HCT116 (cell line): ENCODE measurements around the gene TMF1. TPM values are rescaled to one million over a fixed set of nuclear protein-coding genes. Genes with fewer than 3 reads are reported as not detected.
A peak's percentile ranks its signal among the peaks of the same experiment; 100 is the strongest.

Experiments
- ATAC-seq: fragments of 200-7000 bp; cut with Tn5 transposase; 2 replicates; pipeline ENCODE4 v1.9.1; 2020; ENCODE audit warnings: mild to moderate bottlenecking, moderate library complexity
- BruUV-seq: library from RNA; stranded (reverse); fragments of 400-500 nt; replicated peaks from 2 replicates; lab custom pipeline; 2021; lab: Mats Ljungman, UMichigan
- CTCF ChIA-PET: fragments of 300-600 bp; sonication (Branson Sonifier 250); formaldehyde crosslinking; loops from one replicate; lab custom pipeline; 2021; ENCODE audit warnings: antibody characterized with exemption; lab: Charles Lee
- POLR2A ChIA-PET: fragments of 300-600, 350-600 bp; sonication (Branson Sonifier 250); formaldehyde crosslinking; loops from one replicate; lab custom pipeline; 2021; ENCODE audit warnings: antibody characterized with exemption; lab: Charles Lee
- RAD21 ChIA-PET, 2 experiments: fragments of 300-600 bp; sonication (Branson Sonifier 250); formaldehyde crosslinking; loops; one replicate each; lab custom pipeline; 2023; ENCODE audit warnings: low total read pairs in 2 of 2; ENCODE audit not compliant: uncharacterized antibody in 2 of 2, unreplicated experiment in 2 of 2, low non-redundant PET in 1 of 2; lab: Charles Lee
- DNase-seq: peaks from one replicate; pipeline ENCODE4 v3.0.0-alpha.2; 2010; ENCODE audit warnings: low read depth, low spot score
- H2AFZ ChIP-seq: fragments of 200-600 bp; shearing (Covaris generic), sonication (generic); 2 replicates; pipeline ENCODE4 v1.6.1; 2017; ENCODE audit warnings: low read depth, mixed run types, mixed read lengths, antibody characterized with exemption, low read length; ENCODE audit not compliant: poor library complexity, severe bottlenecking
- H3K27ac ChIP-seq: 2 replicates; pipeline ENCODE4 v1.5.1; 2012; ENCODE audit warnings: low read depth, low read length
- H3K27me3 ChIP-seq: fragments of 200-600 bp; sonication (generic); 2 replicates; pipeline ENCODE4 v1.6.1; 2016; ENCODE audit warnings: mixed run types, low read length, mixed read lengths; ENCODE audit not compliant: insufficient read depth
- H3K36me3 ChIP-seq, 2 experiments: fragments of 200-500 bp in 1 of 2; fragments of 200-600 bp in 1 of 2; sonication (Bioruptor generic) in 1 of 2; sonication (generic) in 1 of 2; 2 replicates each; pipeline versions ENCODE4 v1.5.1 to v1.6.1; 2014 to 2016; ENCODE audit warnings: low read length in 2 of 2, inconsistent platforms in 1 of 2, mixed read lengths in 1 of 2, mixed run types in 1 of 2; ENCODE audit not compliant: insufficient read depth in 2 of 2, control insufficient read depth in 1 of 2
- H3K4me1 ChIP-seq, 2 experiments: fragments of 200-600 bp in 1 of 2; sonication (generic) in 1 of 2; 2 replicates each; pipeline versions ENCODE4 v1.5.1 to v1.6.1; 2012 to 2017; ENCODE audit warnings: low read length in 2 of 2, inconsistent platforms in 1 of 2, mild to moderate bottlenecking in 1 of 2, mixed read lengths in 1 of 2, mixed run types in 1 of 2, moderate library complexity in 1 of 2; ENCODE audit not compliant: insufficient read depth in 2 of 2, control insufficient read depth in 1 of 2
- H3K4me2 ChIP-seq: fragments of 200-600 bp; sonication (generic); 2 replicates; pipeline ENCODE4 v1.6.1; 2017; ENCODE audit warnings: mixed run types, low read length, mixed read lengths
- H3K4me3 ChIP-seq, 2 experiments: fragments of 200-600 bp in 1 of 2; sonication (generic) in 1 of 2; replicated peaks in 1 of 2; 2 replicates each; pipeline ENCODE4 v1.5.1; 2011 to 2016; ENCODE audit warnings: low read length in 2 of 2, control low read depth in 1 of 2, low read depth in 1 of 2, mild to moderate bottlenecking in 1 of 2, mixed read lengths in 1 of 2, mixed run types in 1 of 2
- H3K79me2 ChIP-seq: fragments of 200-600 bp; sonication (generic); 2 replicates; pipeline ENCODE4 v1.6.1; 2017; ENCODE audit warnings: mild to moderate bottlenecking, mixed run types, low read length, moderate library complexity, mixed read lengths; ENCODE audit not compliant: insufficient read depth
- H3K9ac ChIP-seq: fragments of 200-600 bp; sonication (generic); 2 replicates; pipeline ENCODE4 v1.6.1; 2016; ENCODE audit warnings: low read length, mixed read lengths
- H3K9me2 ChIP-seq: fragments of 200-600 bp; sonication (generic), shearing (Covaris generic); 2 replicates; pipeline ENCODE4 v1.6.1; 2017; ENCODE audit warnings: mixed run types, mild to moderate bottlenecking, moderate library complexity; ENCODE audit not compliant: insufficient read depth
- H3K9me3 ChIP-seq, 2 experiments: fragments of 200-500 bp in 1 of 2; fragments of 200-600 bp in 1 of 2; sonication (Bioruptor generic) in 1 of 2; sonication (generic) in 1 of 2; 2 replicates each; pipeline ENCODE4 v1.6.1; 2014 to 2017; ENCODE audit warnings: low read length in 2 of 2, mixed read lengths in 2 of 2, inconsistent platforms in 1 of 2, low read depth in 1 of 2, mild to moderate bottlenecking in 1 of 2, mixed run types in 1 of 2, moderate library complexity in 1 of 2; ENCODE audit not compliant: control insufficient read depth in 1 of 2, insufficient read depth in 1 of 2
- H4K20me1 ChIP-seq: fragments of 200-600 bp; sonication (generic), shearing (Covaris generic); 2 replicates; pipeline ENCODE4 v1.6.1; 2017; ENCODE audit warnings: mixed run types, mild to moderate bottlenecking, moderate library complexity; ENCODE audit not compliant: insufficient read depth
- CEBPB ChIP-seq: IDR thresholded peaks from 2 replicates; pipeline ENCODE4 v1.6.1; 2012; ENCODE audit warnings: low read depth
- CTCF ChIP-seq, 3 experiments: fragments of 200-600 bp in 1 of 3; sonication (generic) in 1 of 3; IDR thresholded peaks in 2 of 3; conservative IDR thresholded peaks in 1 of 3; 2 replicates each; pipeline ENCODE4 v1.5.1; 2012 to 2017; ENCODE audit warnings: low read depth in 2 of 3, low read length in 2 of 3, antibody characterized with exemption in 1 of 3, borderline replicate concordance in 1 of 3, control low read depth in 1 of 3, mild to moderate bottlenecking in 1 of 3, mixed read lengths in 1 of 3, mixed run types in 1 of 3, moderate library complexity in 1 of 3; ENCODE audit not compliant: insufficient read depth in 1 of 3
- EGR1 ChIP-seq: IDR thresholded peaks from 2 replicates; pipeline ENCODE4 v1.6.1; 2012; ENCODE audit warnings: low read depth
- JUND ChIP-seq: IDR thresholded peaks from 2 replicates; pipeline ENCODE4 v1.6.1; 2012
- MAX ChIP-seq: IDR thresholded peaks from 2 replicates; pipeline ENCODE4 v1.6.1; 2012
- POLR2AphosphoS5 ChIP-seq: IDR thresholded peaks from 2 replicates; pipeline ENCODE4 v1.6.1; 2011; ENCODE audit warnings: mild to moderate bottlenecking, low read depth, low read length, moderate library complexity
- REST ChIP-seq: IDR thresholded peaks from 2 replicates; pipeline ENCODE4 v1.6.1; 2012; ENCODE audit warnings: low read depth
- SP1 ChIP-seq: IDR thresholded peaks from 2 replicates; pipeline ENCODE4 v1.6.1; 2012; ENCODE audit warnings: low read depth
- SRF ChIP-seq: IDR thresholded peaks from 2 replicates; pipeline ENCODE4 v1.6.1; 2012; ENCODE audit warnings: low read depth
- TCF7L2 ChIP-seq: IDR thresholded peaks from 2 replicates; pipeline ENCODE4 v1.7.0; 2011; ENCODE audit warnings: borderline replicate concordance, inconsistent platforms; ENCODE audit not compliant: insufficient read depth, insufficient read length; ENCODE audit errors: extremely low read depth
- YY1 ChIP-seq: IDR thresholded peaks from 2 replicates; pipeline ENCODE4 v1.6.1; 2011; ENCODE audit warnings: low read length, low read depth, moderate library complexity, mild to moderate bottlenecking; ENCODE audit not compliant: insufficient replicate concordance; ENCODE audit errors: extremely low read depth
- ZFX ChIP-seq: fragments of 450-650 bp; IDR thresholded peaks from 2 replicates; pipeline ENCODE4 v1.6.1; 2017
- ZNF274 ChIP-seq: fragments of 200-500 bp; sonication (Bioruptor generic); IDR thresholded peaks from 2 replicates; pipeline ENCODE4 v1.6.1; 2014; ENCODE audit warnings: mild to moderate bottlenecking, low read depth, low read length, inconsistent platforms
- intact Hi-C: fragments of 100-400 bp; cut with micrococcal nuclease; formaldehyde crosslinking; loops from 2 replicates; pipeline ENCODE4 v1.10.0; 2022
- total RNA-seq: library from RNA; stranded (reverse); gene quantifications from one replicate; pipeline ENCODE4 v1.2.1, GENCODE V29; 2021; ENCODE audit not compliant: unreplicated experiment

Gene TMF1
- total RNA-seq, 1 experiment from 2014 or later: 27.3 TPM

GRCh38 chr3:69087030-69087791, 35.1 kb upstream of the TMF1 start (continued):
- TF ChIP-seq CTCF (IDR thresholded peaks at IDR 0.05 in 2 of 3, conservative IDR thresholded peaks at IDR 0.05 in 1 of 3; ENCODE audit: borderline replicate concordance in 1 of 3, insufficient read depth in 1 of 3, low read depth in 2 of 3, low read length in 2 of 3) (no peak), POLR2AphosphoS5 (no peak), ZFX (no peak), ZNF274 (no peak), EGR1 (no peak), JUND (no peak)

GRCh38 chr3:69085833-69086722, 33.9 kb upstream of the TMF1 start:
- peak overlapping the region; percentile 85 for H3K4me2 ChIP-seq
- CTCF ChIA-PET: interaction anchor here (0.7 kb wide), 1 partner anchor 316 kb away, joined by 3 read pairs; no protein-coding TSS in a partner anchor
- intact Hi-C loops: no loop called here
- peaks cover 33 to 79% of the 10 kb centered on the region in 2 experiments for H3K4me1 ChIP-seq
- peaks cover 38% of the 10 kb centered on the region for H3K79me2 ChIP-seq
- H3K9me2 ChIP-seq: no peaks in the 10 kb centered on the region
- no peaks in the 10 kb centered on the region for H3K27me3 ChIP-seq
- peak overlapping the region; percentile 80 to 84 for H3K4me3 ChIP-seq
- no TSS peak for BruUV-seq
- H3K9me3 ChIP-seq: no peaks in the 10 kb centered on the region
- no peaks in the 10 kb centered on the region for H4K20me1 ChIP-seq
- RAD21 ChIA-PET: no interaction called here
- peak overlapping the region; percentile 19 for H2AFZ ChIP-seq
- H3K27ac ChIP-seq: peak overlapping the region; percentile 70
- POLR2A ChIA-PET: interaction anchor here (1.1 to 1.5 kb wide), 3 partner anchors 11 to 18 kb away, joined by 3 to 4 read pairs (median 3); no protein-coding TSS in a partner anchor
- ATAC-seq: peak; percentile 69
- H3K36me3 ChIP-seq: no peaks in the 10 kb centered on the region
- DNase-seq: peak; percentile 72
- peak overlapping the region; percentile 77 for H3K9ac ChIP-seq
- TF ChIP-seq POLR2AphosphoS5: peak; percentile 57
- no peak for TF ChIP-seq SRF
- TF ChIP-seq REST: no peak
- no peak for TF ChIP-seq YY1
- TF ChIP-seq TCF7L2: no peak
- TF ChIP-seq CTCF (IDR thresholded peaks at IDR 0.05 in 2 of 3, conservative IDR thresholded peaks at IDR 0.05 in 1 of 3; ENCODE audit: borderline replicate concordance in 1 of 3, insufficient read depth in 1 of 3, low read depth in 2 of 3, low read length in 2 of 3): no peak
- TF ChIP-seq MAX: peak; percentile 68
- peak; percentile 60 for TF ChIP-seq SP1
- no peak for TF ChIP-seq CEBPB
